ENCODE measurements around the gene CLCN4. TPM values are rescaled to one million over a fixed set of nuclear protein-coding genes. Genes with fewer than 3 reads are reported as not detected.

Gene CLCN4
- total RNA-seq, 1 experiment from 2014 or later = 3.1 TPM

DNA sequence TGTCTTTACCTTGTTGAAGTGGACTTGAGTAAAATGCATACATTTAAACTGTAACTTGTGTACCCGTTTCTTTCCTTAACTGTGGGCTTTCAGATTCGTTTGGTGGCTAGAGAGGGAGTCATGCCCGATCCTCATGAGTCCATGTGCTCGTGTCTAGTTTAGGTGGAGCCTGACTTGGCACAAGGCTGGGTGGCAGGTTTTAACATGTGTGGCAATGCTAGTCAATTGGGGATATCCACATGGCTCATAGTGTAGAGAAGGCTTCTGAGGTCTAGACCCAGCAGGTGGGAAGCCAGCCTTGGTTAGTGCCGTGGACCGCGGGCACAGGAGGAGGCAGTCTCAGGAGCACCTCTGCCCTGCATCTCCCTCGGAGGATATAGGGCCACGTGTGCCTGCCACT lies 48.5 kb upstream of the CLCN4 start:
- H4K20me1 ChIP-seq (ENCODE audit: insufficient read depth) = no peaks in the 10 kb centered on the region
- H3K4me3 ChIP-seq = no peak overlapping the region
- H3K27me3 ChIP-seq (ENCODE audit: insufficient read depth, low read depth) = no peaks in the 10 kb centered on the region
- H3K4me2 ChIP-seq = no peak overlapping the region
- intact Hi-C loops (cut with micrococcal nuclease; ENCODE audit: unreplicated experiment) = no loop called here
- TF ChIP-seq EZH2 (IDR thresholded peaks at IDR 0.05; ENCODE audit: low read depth) = no peak
- TF ChIP-seq, protein P1, sequence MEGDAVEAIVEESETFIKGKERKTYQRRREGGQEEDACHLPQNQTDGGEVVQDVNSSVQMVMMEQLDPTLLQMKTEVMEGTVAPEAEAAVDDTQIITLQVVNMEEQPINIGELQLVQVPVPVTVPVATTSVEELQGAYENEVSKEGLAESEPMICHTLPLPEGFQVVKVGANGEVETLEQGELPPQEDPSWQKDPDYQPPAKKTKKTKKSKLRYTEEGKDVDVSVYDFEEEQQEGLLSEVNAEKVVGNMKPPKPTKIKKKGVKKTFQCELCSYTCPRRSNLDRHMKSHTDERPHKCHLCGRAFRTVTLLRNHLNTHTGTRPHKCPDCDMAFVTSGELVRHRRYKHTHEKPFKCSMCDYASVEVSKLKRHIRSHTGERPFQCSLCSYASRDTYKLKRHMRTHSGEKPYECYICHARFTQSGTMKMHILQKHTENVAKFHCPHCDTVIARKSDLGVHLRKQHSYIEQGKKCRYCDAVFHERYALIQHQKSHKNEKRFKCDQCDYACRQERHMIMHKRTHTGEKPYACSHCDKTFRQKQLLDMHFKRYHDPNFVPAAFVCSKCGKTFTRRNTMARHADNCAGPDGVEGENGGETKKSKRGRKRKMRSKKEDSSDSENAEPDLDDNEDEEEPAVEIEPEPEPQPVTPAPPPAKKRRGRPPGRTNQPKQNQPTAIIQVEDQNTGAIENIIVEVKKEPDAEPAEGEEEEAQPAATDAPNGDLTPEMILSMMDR (conservative IDR thresholded peaks at IDR 0.05) = no peak
- ChIA-PET CTCF (interaction anchor here (0.6 kb wide), 1 partner anchor 190 kb away, joined by 3 read pairs; no protein-coding TSS in a partner anchor), POLR2A (ENCODE audit: unreplicated experiment) (no interaction called here)
- H3K36me3 ChIP-seq (ENCODE audit: low read depth) = no peaks in the 10 kb centered on the region
- H3K9me3 ChIP-seq (ENCODE audit: insufficient read depth, low read depth) = no peaks in the 10 kb centered on the region
- H3F3A ChIP-seq (ENCODE audit: insufficient read depth, low read depth) = no peaks in the 10 kb centered on the region
- H3K9me2 ChIP-seq (ENCODE audit: insufficient read depth) = no peaks in the 10 kb centered on the region
- no peak overlapping the region for H2AFZ ChIP-seq
- BruUV-seq (replicated peaks) = no TSS peak
- no peak overlapping the region for H3K27ac ChIP-seq
- DNase-seq = no peak
- no peaks in the 10 kb centered on the region for H3K79me2 ChIP-seq (ENCODE audit: low read depth)
- no peaks in the 10 kb centered on the region for H3K4me1 ChIP-seq (replicated peaks; ENCODE audit: insufficient read depth)

DNA sequence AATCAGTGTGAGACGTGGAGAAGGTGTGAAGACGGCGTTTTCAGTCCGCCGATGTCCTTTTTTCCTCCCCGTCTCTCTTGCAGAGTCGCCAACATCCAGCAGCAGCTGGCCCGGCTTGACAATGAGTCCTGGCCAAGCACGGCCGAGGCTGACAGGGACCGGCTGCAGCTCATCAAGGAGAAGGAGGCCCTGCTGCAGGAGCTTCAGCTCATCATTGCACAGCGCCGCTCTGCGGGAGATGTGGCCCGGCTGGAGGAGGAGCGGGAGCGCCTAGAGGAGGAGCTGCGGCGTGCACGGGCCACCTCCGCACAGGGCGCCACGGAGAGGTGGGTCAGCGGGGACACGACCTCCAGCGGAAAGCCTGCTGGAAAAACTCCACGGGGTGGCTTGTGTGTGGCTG lies 47.1 kb upstream of the CLCN4 start:
- no peaks in the 10 kb centered on the region for H3K4me1 ChIP-seq (replicated peaks; ENCODE audit: insufficient read depth)
- TF ChIP-seq EZH2 (IDR thresholded peaks at IDR 0.05; ENCODE audit: low read depth) = no peak
- TF ChIP-seq, protein P1 (conservative IDR thresholded peaks at IDR 0.05) = no peak
- no peaks in the 10 kb centered on the region for H3K9me2 ChIP-seq (ENCODE audit: insufficient read depth)
- no peaks in the 10 kb centered on the region for H4K20me1 ChIP-seq (ENCODE audit: insufficient read depth)
- DNase-seq = no peak
- no peaks in the 10 kb centered on the region for H3K79me2 ChIP-seq (ENCODE audit: low read depth)
- ChIA-PET POLR2A (ENCODE audit: unreplicated experiment) (no interaction called here), CTCF (no interaction called here)
- H3K4me2 ChIP-seq = no peak overlapping the region
- no peaks in the 10 kb centered on the region for H3F3A ChIP-seq (ENCODE audit: insufficient read depth, low read depth)
- H3K4me3 ChIP-seq = no peak overlapping the region
- no TSS peak for BruUV-seq (replicated peaks)
- no peak overlapping the region for H3K27ac ChIP-seq
- H3K27me3 ChIP-seq (ENCODE audit: insufficient read depth, low read depth) = no peaks in the 10 kb centered on the region
- intact Hi-C loops (cut with micrococcal nuclease; ENCODE audit: unreplicated experiment) = loop anchor here (10.0 kb wide), 1 partner anchor 1365 kb away; no protein-coding TSS in a partner anchor
- H2AFZ ChIP-seq = no peak overlapping the region
- no peaks in the 10 kb centered on the region for H3K36me3 ChIP-seq (ENCODE audit: low read depth)
- no peaks in the 10 kb centered on the region for H3K9me3 ChIP-seq (ENCODE audit: insufficient read depth, low read depth)

DNA sequence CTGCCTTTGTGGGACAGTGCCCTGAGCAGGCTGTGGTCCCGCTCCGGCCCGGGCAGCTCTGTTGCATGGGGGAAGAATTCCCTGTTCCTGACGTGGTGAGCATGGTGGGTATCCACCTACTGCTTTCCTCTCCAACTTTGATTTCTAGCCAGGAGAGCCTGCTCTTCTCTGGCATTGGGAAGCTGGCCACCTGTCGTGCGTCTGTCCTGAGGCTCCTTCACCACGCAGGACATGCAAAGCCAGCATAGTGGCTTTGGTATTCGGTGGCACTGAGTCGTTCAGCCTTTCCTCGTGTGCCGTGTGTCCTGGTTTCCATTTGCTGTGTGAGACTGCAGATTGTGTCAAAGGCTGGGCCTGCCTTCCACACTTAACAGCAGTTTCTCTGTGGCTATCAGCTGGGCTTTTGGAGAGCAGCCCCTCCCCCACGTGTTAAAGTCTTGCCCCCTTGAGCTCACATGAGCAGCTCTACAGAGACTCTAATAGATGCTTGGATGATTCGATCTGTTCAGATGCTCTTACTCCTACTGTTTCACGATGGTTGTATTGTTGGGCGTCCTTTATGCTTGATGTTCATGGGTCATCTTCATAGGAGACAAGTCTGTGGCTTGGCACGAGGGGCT lies 46.3 kb upstream of the CLCN4 start:
- H3K79me2 ChIP-seq (ENCODE audit: low read depth) = no peaks in the 10 kb centered on the region
- intact Hi-C loops (cut with micrococcal nuclease; ENCODE audit: unreplicated experiment) = loop anchor here (10.0 kb wide), 1 partner anchor 1366 kb away; no protein-coding TSS in a partner anchor
- H2AFZ ChIP-seq = no peak overlapping the region
- H3K27ac ChIP-seq = no peak overlapping the region
- H3K4me3 ChIP-seq = no peak overlapping the region
- H3K4me2 ChIP-seq = no peak overlapping the region
- H3K9me3 ChIP-seq (ENCODE audit: insufficient read depth, low read depth) = no peaks in the 10 kb centered on the region
- no TSS peak for BruUV-seq (replicated peaks)
- no peaks in the 10 kb centered on the region for H3F3A ChIP-seq (ENCODE audit: insufficient read depth, low read depth)
- no peak for DNase-seq
- H3K27me3 ChIP-seq (ENCODE audit: insufficient read depth, low read depth) = no peaks in the 10 kb centered on the region
- no peaks in the 10 kb centered on the region for H3K9me2 ChIP-seq (ENCODE audit: insufficient read depth)
- ChIA-PET CTCF (no interaction called here), POLR2A (ENCODE audit: unreplicated experiment) (no interaction called here)
- no peaks in the 10 kb centered on the region for H3K4me1 ChIP-seq (replicated peaks; ENCODE audit: insufficient read depth)
- TF ChIP-seq, protein P1 (conservative IDR thresholded peaks at IDR 0.05) = no peak
- TF ChIP-seq EZH2 (IDR thresholded peaks at IDR 0.05; ENCODE audit: low read depth) = no peak
- no peaks in the 10 kb centered on the region for H3K36me3 ChIP-seq (ENCODE audit: low read depth)
- H4K20me1 ChIP-seq (ENCODE audit: insufficient read depth) = no peaks in the 10 kb centered on the region
